Subcutaneous abdominal adipose tissue (tissue), 5 donors: ENCODE measurements around the gene RYR1.

Experiments used
- H3K27ac ChIP-seq: one replicate; pipeline ENCODE4 v1.7.0; 2013; ENCODE audit warnings: low read depth, mild to moderate bottlenecking, inconsistent platforms, low read length, moderate library complexity
- H3K27me3 ChIP-seq, 5 donors: one replicate each; pipeline ENCODE4 v1.7.0; 2013; ENCODE audit warnings: low read length in 5 of 5, inconsistent platforms in 1 of 5; ENCODE audit not compliant: control insufficient read depth in 5 of 5, insufficient read depth in 4 of 5
- H3K36me3 ChIP-seq, 5 donors: one replicate each; pipeline ENCODE4 v1.7.0; 2013; ENCODE audit warnings: low read length in 5 of 5; ENCODE audit not compliant: control insufficient read depth in 5 of 5, insufficient read depth in 5 of 5
- H3K4me1 ChIP-seq, 5 donors: one replicate each; pipeline ENCODE4 v1.7.0; 2013; ENCODE audit warnings: low read length in 5 of 5, mild to moderate bottlenecking in 3 of 5, moderate library complexity in 1 of 5; ENCODE audit not compliant: control insufficient read depth in 5 of 5, insufficient read depth in 5 of 5
- H3K4me3 ChIP-seq, 5 donors: one replicate each; pipeline ENCODE4 v1.7.0; 2013; ENCODE audit warnings: low read length in 5 of 5, low read depth in 1 of 5
- H3K9ac ChIP-seq, 5 donors: one replicate each; pipeline ENCODE4 v1.7.0; 2013; ENCODE audit warnings: low read length in 5 of 5, mild to moderate bottlenecking in 4 of 5, moderate library complexity in 3 of 5
- H3K9me3 ChIP-seq, 5 donors: one replicate each; pipeline ENCODE4 v1.7.0; 2013; ENCODE audit warnings: low read length in 5 of 5; ENCODE audit not compliant: control insufficient read depth in 5 of 5
- donor health status: healthy.
- donor health status: healthy.
- donor health status: healthy.
- donor health status: healthy.
- donor health status: healthy.

The RYR1 gene

DNA sequence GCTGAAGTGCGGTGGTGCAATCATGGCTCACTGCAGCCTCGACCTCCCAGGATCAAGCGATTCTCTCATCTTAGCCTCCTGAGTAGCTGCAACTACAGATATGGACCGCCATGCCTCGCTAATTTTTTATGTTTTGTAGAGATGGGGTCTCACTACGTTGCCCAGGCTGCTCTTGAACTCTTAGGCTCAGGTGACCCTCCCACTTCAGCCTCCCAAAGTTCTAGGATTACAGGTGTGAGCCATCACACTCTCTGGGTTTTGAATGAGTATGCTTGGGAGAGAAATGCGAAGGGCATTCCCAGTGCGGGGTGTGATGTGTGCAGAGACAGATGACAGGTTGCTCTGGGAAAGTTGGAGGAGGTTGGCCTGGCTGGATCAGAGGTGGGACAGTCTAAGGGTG is 49.0 kb downstream of the RYR1 start:
- Histone ChIP-seq H3K9me3 (no peaks in the 10 kb centered on the region), H3K27me3 (peaks cover 2 to 9% (median 7%) of the 10 kb centered on the region in 5 donors), H3K4me1 (no peaks in the 10 kb centered on the region), H3K36me3 (peaks cover 0 to 22% (median 0%) of the 10 kb centered on the region in 5 donors), H3K4me3 (no peak overlapping the region), H3K27ac (no peak overlapping the region), H3K9ac (no peak overlapping the region)

DNA sequence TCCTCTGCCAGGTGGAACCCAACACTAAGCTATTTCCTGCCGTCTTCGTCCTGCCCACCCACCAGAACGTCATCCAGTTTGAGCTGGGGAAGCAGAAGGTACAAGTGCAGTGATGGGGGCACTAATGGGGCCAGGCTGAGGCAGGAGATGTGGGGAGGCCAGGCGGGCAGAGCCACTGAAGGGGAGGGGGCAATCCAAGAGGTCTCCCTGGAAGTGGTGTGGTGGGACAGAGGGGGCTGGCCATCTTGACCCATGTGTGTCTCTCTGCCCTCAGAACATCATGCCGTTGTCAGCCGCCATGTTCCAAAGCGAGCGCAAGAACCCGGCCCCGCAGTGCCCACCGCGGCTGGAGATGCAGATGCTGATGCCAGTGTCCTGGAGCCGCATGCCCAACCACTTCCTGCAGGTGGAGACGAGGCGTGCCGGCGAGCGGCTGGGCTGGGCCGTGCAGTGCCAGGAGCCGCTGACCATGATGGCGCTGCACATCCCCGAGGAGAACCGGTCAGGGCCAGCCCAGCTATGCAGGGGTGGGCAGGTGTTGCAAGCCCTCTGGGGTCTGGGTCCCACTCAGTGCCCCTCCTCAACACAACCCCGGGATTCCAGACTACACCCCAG is 49.6 kb downstream of the RYR1 start:
- no peaks in the 10 kb centered on the region for H3K4me1 ChIP-seq
- peaks cover 2 to 8% (median 3%) of the 10 kb centered on the region in 5 donors for H3K27me3 ChIP-seq
- H3K9me3 ChIP-seq, result no peaks in the 10 kb centered on the region
- H3K27ac ChIP-seq, result no peak overlapping the region
- no peak overlapping the region for H3K9ac ChIP-seq
- no peak overlapping the region for H3K4me3 ChIP-seq
- H3K36me3 ChIP-seq, result peaks cover 0 to 22% (median 0%) of the 10 kb centered on the region in 5 donors

DNA sequence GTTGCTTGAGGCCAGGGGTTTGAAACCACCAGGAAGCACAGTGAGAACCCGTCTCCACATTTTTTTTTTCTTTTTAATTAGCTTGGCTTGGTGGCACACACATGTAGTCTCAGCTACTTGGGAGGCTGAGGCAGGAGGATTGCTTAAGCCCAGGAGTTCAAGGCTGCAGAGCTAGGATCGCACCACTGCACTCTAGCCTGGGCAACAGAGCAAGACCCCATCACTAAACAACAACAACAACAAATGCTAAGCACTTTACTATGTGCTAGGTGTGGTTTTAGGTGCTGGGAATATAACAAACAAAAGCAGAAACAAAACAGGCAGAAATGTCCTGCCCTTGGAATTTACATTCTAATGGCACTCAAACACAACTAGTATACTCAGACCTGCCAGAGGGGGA is 51.3 kb downstream of the RYR1 start:
- H3K27me3 ChIP-seq, result peaks cover 0 to 4% (median 3%) of the 10 kb centered on the region in 5 donors
- H3K4me3 ChIP-seq, result no peak overlapping the region
- peaks cover 0 to 25% (median 0%) of the 10 kb centered on the region in 5 donors for H3K36me3 ChIP-seq
- H3K9me3 ChIP-seq, result no peaks in the 10 kb centered on the region
- no peak overlapping the region for H3K27ac ChIP-seq
- no peaks in the 10 kb centered on the region for H3K4me1 ChIP-seq
- no peak overlapping the region for H3K9ac ChIP-seq

DNA sequence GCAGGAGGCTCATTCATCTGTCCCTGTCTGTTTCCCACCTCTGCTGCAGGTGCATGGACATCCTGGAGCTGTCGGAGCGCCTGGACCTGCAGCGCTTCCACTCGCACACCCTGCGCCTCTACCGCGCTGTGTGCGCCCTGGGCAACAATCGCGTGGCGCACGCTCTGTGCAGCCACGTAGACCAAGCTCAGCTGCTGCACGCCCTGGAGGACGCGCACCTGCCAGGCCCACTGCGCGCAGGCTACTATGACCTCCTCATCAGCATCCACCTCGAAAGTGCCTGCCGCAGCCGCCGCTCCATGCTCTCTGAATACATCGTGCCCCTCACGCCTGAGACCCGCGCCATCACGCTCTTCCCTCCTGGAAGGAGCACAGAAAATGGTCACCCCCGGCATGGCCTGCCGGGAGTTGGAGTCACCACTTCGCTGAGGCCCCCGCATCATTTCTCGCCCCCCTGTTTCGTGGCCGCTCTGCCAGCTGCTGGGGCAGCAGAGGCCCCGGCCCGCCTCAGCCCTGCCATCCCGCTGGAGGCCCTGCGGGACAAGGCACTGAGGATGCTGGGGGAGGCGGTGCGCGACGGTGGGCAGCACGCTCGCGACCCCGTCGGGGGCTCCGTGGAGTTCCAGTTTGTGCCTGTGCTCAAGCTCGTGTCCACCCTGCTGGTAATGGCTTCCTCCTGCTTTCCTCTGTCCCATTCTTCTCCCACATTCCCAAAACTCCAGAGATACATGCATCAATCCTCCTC is 52.2 kb downstream of the RYR1 start:
- no peak overlapping the region for H3K27ac ChIP-seq
- no peak overlapping the region for H3K9ac ChIP-seq
- H3K4me3 ChIP-seq, result no peak overlapping the region
- H3K4me1 ChIP-seq, result no peaks in the 10 kb centered on the region
- H3K9me3 ChIP-seq, result peaks cover 0 to 3% (median 0%) of the 10 kb centered on the region in 5 donors
- H3K36me3 ChIP-seq, result peaks cover 0 to 32% (median 0%) of the 10 kb centered on the region in 5 donors
- H3K27me3 ChIP-seq, result peaks cover 0 to 7% (median 3%) of the 10 kb centered on the region in 5 donors

DNA sequence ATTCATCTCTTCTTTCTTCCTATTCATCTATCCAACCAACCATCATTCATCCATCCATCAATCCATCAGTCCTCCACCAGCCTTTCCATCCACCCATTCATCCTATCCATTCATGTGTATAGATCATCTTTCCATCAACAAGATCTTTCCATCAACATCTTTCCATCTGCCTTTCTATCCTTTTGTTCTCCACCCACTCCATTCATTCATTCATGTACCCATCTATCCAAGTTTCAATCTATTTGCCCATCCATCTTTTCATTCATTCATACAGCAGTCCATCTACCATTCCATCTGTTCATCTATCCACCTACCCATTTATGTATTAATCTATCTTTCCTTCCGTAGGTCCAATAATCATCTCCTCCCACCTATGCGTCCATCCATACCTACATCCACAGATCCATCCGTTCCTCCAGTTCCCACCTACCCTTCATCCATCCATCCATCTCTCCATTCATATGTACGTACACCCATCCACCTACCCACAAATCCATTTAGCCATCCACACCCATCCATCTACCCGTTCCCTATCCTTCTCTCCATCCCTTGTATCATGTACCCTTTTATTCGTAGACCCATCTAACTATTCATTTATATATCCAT is 53.3 kb downstream of the RYR1 start:
- H3K27ac ChIP-seq, result no peak overlapping the region

DNA sequence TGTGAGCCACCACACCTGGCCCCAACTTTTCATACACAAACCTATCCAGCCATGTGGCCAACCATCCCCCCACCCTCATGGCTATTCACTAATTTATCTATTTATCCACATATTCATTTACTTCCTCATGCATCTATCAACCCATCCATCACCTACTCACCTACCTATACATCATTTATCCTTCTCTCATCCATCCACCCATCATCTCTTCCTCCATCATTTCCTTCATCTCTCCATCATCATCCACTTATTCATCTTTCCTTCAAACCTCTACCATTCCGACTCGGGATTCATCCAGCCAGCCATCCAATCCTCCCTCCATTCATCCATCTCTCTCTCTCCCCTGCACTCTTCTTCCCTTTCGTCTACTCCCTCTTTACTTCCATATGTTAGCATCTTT is 54.6 kb downstream of the RYR1 start:
- Histone ChIP-seq H3K27me3 (peaks cover 0 to 4% (median 2%) of the 10 kb centered on the region in 5 donors), H3K36me3 (peaks cover 0 to 24% (median 0%) of the 10 kb centered on the region in 5 donors)

More for the DNA sequence above, 53.3 kb downstream of the RYR1 start:
- peaks cover 0 to 32% (median 0%) of the 10 kb centered on the region in 5 donors for H3K36me3 ChIP-seq
- no peak overlapping the region for H3K9ac ChIP-seq
- peaks cover 0 to 7% (median 3%) of the 10 kb centered on the region in 5 donors for H3K27me3 ChIP-seq
- H3K9me3 ChIP-seq, result peaks cover 0 to 8% (median 4%) of the 10 kb centered on the region in 5 donors
- no peak overlapping the region for H3K4me3 ChIP-seq
- no peaks in the 10 kb centered on the region for H3K4me1 ChIP-seq

DNA sequence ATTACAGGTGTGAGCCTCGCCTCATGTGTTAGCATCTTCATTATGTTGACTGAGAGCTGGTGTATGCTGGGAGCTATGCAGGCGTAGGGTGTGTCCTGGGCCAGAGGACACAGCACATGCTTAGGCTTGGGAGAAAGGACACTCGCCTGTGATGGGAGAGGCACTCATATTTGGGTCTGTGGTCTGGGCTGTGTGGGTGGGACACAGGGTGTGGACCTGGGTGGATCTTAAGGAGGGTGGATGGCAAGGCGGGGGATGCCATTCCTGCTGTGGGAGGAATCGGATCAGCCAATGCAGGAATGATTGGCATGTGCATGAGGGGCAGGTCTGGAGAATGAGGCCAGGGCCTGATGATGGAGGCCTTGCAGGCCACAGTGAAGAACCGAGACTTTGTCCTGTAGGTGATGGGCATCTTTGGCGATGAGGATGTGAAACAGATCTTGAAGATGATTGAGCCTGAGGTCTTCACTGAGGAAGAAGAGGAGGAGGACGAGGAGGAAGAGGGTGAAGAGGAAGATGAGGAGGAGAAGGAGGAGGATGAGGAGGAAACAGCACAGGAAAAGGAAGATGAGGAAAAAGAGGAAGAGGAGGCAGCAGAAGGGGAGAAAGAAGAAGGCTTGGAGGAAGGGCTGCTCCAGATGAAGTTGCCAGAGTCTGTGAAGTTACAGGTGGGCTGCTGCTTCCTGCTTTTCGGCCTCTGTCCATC is 55.4 kb downstream of the RYR1 start:
- peaks cover 0 to 20% (median 0%) of the 10 kb centered on the region in 5 donors for H3K36me3 ChIP-seq
- H3K4me3 ChIP-seq, result no peak overlapping the region
- H3K4me1 ChIP-seq, result no peaks in the 10 kb centered on the region
- no peak overlapping the region for H3K9ac ChIP-seq
- peaks cover 0 to 8% (median 4%) of the 10 kb centered on the region in 5 donors for H3K9me3 ChIP-seq
- H3K27me3 ChIP-seq, result peaks cover 0 to 2% (median 0%) of the 10 kb centered on the region in 5 donors
- H3K27ac ChIP-seq, result no peak overlapping the region

More for the DNA sequence above, 54.6 kb downstream of the RYR1 start:
- Histone ChIP-seq H3K4me3 (no peak overlapping the region), H3K9me3 (peaks cover 0 to 8% (median 4%) of the 10 kb centered on the region in 5 donors), H3K27ac (no peak overlapping the region), H3K9ac (no peak overlapping the region), H3K4me1 (no peaks in the 10 kb centered on the region)

DNA sequence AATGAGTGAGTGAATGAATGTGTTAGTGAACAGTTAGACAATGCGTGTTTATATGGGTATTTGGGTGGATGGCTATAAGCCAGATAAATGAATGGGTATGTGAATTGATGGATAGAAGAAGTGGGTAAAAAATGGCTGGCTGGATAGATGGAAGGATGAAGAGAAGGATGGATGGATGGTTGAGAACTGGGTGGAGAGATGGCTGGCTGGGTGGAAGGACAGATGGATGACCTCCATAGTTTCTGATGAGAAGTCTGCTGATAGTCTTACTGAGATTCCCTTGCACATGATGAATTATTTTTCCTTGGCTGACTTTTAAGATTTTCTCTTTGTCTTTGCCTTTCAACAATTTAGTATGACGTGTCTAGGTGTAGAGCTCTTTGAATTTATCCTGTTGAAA is 57.4 kb downstream of the RYR1 start:
- H3K9me3 ChIP-seq, result peaks cover 0 to 8% (median 4%) of the 10 kb centered on the region in 5 donors
- H3K9ac ChIP-seq, result no peak overlapping the region
- H3K4me3 ChIP-seq, result no peak overlapping the region
- no peaks in the 10 kb centered on the region for H3K4me1 ChIP-seq
- H3K27me3 ChIP-seq, result peaks cover 0 to 5% (median 0%) of the 10 kb centered on the region in 5 donors
- no peak overlapping the region for H3K27ac ChIP-seq
- H3K36me3 ChIP-seq, result peaks cover 0 to 17% (median 0%) of the 10 kb centered on the region in 5 donors

DNA sequence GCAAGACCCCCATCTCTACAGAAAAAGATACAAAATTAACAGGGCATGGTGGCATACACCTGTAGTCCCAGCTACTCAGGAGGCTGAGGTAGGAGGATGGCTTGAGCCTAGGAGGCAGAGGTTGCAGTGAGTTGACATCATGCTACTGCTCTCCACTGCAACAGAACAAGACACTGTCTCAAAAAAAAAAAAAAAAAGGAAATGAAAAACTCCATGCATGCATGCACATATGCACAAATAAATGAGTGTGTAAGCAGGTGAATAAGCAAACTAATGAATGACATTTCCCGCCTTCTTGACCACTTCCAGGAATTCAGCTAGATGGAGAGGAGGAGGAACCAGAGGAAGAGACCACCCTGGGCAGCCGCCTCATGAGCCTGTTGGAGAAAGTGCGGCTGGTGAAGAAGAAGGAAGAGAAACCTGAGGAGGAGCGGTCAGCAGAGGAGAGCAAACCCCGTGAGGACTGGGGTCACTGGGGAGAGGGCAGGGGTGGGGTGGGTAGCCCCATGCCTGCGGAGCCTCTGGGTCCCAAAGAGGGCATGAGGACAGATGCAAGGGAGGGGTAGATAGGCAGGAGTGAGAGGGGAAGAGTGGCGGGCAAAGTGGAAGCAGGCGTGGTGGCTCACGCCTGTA is 58.8 kb downstream of the RYR1 start:
- Histone ChIP-seq H3K9me3 (peaks cover 0 to 8% (median 4%) of the 10 kb centered on the region in 5 donors), H3K4me1 (no peaks in the 10 kb centered on the region), H3K4me3 (no peak overlapping the region), H3K36me3 (peaks cover 0 to 23% (median 0%) of the 10 kb centered on the region in 5 donors), H3K9ac (no peak overlapping the region), H3K27ac (no peak overlapping the region), H3K27me3 (peaks cover 0 to 5% (median 0%) of the 10 kb centered on the region in 5 donors)
